Activated CD4-positive, alpha-beta T cell treated with anti-CD3 and anti-CD28 coated beads, Interleukin-2, amount 50 U/mL, for 16 hours (primary cell): ENCODE measurements around the gene PIP5K1B.

Experiments
- DNase-seq: peaks from one replicate; pipeline ENCODE4 v3.0.0-alpha.2; 2020

Gene PIP5K1B

DNA sequence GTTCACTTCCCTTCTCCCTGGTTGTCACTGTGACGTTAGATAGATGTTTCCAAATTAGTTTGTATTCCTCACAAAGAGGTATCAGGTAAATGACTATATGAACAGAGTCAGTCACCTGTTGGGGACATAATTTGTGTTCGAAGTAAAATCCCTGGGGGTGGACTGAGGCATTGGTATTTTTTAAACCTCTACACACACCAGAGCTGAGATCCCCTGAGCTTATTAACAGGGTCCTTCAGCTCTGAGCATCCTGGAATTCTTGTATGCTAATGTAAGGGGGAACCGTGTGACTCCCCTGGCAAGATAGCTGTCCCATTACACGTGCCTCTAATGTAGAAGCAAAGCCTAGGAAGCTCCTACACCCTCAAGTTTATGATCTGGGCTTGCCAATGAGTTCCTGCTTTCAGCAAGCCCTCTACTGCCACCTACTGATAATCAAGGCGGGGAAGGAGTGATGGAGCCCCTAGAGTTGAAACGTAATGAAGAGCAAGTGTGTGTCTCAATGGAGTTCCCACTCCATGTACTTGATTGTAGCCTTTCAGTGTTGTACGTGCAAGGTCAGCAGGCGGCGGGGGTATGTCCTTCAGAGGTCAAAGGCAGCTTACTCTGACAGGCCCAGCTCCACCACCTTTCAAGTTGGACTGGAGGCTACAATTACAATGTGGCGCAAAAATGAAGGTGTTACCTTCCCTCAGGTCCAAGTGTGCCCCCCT lies 294.5 kb downstream of the PIP5K1B start:
- peak; percentile 88 for DNase-seq

DNA sequence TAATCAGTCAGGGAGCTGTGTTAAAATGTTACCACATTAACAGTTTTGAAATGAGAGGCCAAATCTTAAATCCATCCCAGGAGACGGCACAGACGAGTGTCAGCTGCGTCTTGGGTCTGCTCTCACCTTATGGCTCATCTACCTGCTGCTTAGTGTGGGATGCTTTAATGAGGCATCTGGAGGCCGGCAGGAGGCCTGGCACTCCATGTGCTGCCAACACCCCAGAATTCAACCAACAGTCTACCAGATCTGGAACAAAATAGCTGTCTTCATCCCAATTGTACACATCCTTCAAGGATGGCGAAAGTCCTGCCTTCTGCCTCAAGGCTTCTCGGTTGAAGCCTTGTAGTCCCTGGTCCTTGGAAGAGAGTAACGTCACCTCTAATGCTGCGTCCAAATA lies 296.9 kb downstream of the PIP5K1B start:
- no peak for DNase-seq

DNA sequence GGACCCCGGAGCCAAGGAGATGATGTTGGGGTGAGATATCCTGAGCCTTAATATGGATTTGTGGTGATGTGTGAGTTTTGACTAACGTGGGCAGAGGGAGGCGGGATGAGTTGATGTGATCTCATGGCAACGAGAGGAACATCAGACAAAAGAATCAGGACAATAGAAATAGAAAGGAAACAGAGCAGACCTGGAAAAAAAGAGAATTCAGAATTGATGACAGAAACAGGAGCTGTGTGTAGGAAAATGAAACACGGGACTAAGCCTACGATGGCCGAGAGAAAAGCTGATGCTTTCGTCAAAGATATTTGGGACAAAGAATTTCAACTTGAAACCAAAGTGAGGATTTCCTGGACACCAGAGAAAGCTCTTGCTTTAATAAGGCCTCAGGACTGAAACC lies 298.0 kb downstream of the PIP5K1B start:
- DNase-seq = no peak

DNA sequence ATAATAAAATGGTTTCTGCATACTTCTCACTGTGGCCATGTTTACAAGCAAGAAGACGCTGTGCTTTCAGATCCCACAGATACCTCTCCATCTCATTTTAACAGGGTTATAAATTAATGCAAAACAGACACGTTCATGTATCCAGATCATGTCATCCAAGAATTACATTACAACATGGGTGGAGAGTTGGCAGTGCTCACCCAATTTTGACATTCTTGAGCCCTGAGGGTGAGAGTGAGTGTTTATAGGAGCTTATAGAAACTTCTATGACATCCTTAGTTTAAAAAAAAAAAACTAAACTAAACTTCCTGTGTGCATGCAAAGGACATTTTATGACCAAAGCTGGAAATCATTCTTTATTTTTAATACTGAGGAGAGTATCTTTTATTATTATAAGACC lies 299.8 kb downstream of the PIP5K1B start:
- DNase-seq = no peak

DNA sequence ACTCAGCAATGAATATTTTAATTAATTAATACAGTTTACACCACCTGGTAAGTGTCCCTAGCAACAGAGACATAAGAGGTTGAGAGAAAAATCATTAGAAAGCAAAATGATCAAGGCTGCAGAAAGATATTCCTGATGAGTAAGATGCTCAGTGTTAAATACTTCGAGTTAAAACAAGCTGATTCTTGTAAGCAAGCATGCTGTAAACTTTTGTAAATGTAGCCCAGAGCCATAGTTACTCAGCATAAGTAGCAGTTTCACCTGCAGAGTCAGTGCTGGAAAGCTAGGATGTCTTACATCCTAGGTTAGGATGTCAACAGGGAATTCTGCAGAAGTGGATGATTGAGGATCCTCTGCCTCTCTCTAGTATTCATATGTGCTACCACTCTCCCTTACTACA lies 304.7 kb downstream of the PIP5K1B start:
- DNase-seq = no peak

DNA sequence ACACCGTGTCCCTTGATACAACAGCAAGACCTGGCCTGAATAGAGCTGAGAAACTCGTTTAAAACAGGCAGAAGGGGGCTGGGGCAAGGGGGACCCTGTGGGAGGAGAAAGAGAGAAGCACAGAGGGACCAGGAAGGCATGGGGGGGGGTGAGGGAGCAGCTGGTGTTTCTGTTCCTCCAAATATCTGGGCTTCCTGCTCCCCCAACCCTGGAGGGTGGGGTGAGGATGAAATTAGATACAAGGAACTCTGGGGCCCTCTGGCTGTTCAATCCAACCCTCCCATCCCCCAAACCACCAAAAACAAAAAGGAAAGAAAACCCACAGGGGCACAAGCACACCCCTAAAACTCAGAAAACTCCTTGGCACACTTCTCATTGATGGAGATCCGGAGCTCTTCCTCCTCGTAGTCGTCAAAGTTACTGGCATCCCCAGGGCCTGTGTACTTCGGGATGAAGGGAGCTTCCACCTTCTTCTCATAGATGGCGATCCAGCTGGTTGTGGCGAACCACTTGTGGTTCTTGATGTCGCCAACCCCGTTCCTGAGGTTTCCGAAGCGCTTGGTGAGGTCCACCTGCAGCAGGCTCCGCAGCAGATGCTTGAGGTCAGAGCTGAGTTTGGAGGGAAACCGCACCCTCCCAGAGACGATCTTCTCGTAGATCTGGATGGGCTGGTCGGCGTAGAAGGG lies 307.8 kb downstream of the PIP5K1B start:
- peak; percentile 23 for DNase-seq

DNA sequence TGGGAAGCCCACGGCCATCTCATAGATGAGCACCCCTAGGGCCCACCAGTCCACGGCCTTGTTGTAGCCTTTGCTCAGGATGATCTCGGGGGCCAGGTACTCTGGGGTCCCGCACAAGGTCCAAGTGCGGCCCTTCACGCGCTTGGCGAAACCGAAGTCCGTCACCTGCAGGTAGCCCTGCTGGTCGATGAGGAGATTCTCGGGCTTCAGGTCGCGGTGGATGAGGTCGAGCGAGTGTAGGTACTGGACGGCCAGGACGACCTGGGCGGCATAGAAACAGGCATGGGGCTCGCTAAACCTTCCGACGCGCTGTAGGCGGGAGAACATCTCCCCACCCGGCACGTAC lies 308.3 kb downstream of the PIP5K1B start:
- no peak for DNase-seq

DNA sequence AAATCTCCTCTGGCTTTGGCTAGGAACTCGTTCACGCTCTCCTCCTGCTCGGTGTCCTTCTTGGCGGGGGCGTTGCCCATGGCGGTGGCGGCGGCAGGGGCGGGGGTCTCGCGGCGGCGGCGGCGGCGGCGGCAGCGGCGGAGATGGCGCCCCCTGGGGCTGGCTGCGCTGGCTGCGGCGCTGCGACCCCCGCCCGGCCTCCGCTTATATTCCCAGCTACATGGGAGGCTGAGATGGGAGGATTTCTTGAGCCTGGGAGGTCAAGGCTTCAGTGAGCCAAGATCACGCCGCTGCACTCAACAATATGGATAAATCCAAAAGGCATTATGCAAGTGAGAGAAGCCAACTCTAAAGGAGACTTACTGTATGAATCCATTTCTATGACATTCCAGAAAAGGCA lies 309.0 kb downstream of the PIP5K1B start, which contains the start of gene PRKACG:
Gene PRKACG (minus strand): TSS at position 101 of the 400 bp plus-strand sequence. CDS start 21 bp downstream, at position 80.
- no peak for DNase-seq

DNA sequence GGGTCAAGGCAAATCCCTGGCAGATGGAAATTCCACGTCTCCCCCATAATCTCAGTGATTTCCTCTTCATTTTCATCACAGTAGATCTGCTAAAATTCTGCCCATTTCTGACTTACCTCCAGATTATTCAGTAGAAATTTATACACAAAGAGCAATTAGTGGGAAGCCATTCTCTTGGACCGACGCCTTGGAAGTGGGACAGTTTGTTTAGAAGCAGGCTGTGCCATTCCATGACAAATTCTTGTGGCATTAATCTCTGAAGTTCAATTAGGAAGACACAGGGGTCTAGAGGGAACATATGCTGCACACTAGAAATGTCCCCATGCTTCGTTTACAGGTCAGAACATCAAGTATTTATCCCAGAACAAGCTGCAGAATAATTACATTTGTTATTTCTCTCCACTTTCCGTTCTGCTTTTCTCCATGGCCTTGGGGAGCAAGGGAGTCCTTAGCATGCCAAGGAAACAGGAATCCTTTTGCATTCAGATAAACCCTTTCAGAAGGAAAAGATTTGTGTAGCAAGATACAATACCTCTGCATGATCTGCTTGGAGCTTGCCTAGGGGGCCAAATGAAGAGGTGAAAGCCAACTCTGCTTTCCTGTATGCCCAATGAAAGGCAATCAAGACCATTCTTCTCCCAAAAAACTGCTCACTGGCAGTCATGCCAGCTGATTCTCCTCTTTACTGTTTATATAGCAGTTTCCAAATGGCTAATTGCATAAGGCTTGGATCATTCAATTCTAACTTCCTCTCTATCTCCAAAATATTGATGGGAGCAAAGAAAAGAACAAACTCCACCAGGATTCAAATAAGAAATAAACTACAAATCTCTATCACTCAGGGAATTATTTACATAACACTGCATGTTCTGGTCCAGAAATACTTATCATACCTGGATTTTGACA lies 311.4 kb downstream of the PIP5K1B start:
- no peak for DNase-seq

DNA sequence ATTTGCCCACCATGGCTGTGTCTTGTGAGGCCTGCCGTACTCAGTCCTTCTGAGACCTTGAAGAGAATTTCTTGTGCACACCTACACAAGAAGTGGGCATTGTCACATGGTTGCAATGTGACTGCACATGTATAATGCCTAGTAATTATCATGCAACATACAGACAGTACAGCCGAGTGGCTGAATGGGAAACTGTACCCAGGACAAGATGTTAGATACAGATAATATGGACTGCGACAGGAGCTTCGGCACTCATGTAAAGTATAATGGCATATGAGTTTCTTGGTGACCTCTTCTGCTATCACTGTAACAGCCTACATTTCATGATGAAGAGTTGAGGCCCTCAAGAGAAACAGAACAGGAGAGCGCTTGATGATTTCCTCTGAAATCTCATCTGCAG lies 313.7 kb downstream of the PIP5K1B start:
- DNase-seq = no peak

DNA sequence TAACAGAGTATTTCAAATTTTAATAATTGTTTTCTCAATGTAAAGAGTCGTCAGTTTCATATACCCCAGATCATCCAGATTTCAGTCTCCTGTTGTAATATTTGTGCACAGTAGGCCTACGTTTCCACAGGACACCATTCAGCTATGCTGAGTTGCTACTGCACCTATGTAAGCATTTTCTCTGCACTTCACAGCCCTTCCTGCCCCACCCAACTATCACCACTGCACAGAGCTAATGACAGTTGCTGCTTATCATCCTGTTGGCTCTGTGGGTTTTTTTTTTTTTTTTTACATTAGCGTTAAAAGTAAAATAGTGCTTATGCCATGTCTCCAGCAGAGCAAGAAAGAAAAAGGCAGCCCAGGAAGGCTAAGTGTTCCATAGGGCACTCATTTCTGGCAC lies 314.8 kb downstream of the PIP5K1B start:
- DNase-seq = no peak

DNA sequence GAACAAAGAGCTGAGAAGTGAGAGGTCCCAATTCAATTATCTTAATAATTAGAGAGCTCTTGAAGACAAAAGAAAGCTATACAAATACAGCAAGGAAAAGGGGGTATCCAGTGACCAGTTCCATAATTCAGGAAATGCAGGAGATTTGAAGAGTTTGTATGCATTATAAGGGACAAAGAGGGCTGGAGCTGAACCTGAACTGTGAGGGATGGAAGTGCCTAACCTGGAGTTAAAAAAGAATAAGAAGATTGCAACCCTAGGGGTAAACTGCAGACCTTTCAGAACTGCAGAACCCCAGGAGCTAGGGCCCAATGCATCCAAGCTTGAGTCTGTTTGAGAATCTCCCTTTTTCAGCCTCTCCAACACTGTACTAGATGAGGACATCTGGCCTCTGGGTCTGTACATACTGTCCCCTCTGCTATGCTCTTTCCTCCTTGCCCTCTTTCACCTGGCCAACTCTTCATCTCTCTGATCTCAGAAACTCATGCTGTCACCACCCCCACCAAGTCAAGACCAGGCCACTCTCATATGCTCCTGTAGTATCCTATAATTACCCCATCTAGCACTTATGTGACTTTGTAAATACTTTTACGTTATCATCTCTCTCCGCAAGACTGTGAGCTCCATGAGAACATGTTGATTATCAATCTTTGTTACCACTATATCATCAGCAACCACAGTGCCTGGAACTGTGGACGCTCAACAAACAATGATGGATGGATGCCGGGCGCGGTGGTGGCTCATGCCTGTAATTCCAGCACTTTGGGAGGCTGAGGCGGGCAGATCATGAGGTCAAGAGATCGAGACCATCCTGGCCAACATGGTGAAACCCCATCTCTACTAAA lies 315.5 kb downstream of the PIP5K1B start:
- no peak for DNase-seq

DNA sequence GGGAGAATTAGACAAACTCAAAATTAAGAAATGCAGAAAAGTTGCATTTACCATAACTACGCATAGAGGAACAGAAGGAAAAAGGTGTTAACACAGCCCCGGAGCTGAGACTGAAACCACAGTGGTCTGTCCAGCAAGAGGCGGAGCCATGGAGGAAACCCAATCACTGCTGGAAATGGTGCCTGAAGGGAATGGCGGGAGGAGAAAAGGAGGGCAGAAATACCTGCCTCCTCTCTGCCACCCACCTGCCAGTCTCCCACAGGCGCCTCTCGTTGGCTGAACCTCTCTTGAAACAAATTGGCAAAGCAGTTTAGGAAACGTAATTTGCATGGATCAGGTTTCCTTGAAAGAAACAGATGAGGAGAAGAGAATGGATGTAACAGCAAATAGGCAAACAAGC lies 318.6 kb downstream of the PIP5K1B start:
- DNase-seq = no peak

DNA sequence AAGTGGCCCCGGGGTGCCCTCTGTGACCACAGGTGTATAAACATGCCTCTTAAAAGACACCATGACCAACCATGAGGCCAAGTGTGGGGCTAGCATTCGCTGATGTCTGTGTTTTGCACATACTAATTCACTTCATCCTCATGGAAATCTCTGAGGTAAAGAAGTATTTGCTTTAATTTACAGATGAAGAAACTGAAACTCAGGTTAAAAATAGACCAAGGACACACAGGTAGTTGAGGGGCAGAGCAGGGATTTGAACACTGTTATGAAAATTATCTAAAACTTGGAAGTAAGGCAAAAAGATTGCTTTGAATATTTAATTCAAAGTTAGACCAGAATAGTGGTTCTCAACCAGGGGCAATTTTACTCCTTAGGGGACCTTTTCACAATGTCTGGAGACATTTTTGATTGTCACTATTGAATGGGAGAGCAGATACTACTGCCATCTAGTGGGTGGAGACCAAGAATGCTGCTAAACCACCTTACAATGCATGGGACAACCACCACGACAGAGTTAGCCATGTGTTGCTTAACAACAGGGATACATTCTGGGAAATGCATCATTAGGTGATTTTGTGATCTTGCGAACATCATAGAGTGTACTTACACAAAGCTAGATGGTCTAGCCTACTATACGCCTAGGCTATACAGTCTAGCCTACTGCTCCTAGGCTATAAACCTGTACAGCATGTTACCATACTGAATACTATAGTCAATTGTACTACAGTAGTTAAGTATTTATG lies 322.5 kb downstream of the PIP5K1B start:
- DNase-seq = peak; percentile 71

DNA sequence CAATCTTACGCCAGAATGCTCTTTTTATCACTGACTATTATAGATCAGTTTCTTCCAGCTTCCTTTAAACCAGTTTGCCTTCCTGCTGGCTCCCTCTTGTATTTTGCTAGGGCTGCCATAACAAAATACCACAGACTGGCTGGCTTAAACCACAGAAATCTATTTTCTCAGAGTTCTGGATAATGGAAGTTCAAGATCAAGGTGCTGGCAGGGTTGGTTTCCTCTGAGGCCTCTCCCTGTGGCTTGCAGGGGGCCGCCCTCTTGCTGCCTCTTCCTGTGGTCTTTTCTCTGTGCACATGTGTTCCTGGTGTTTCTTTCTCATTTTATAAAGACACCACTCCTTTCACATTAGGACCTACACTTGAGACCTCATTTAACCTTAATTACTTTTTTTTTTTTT lies 323.7 kb downstream of the PIP5K1B start:
- peak; percentile 38 for DNase-seq

DNA sequence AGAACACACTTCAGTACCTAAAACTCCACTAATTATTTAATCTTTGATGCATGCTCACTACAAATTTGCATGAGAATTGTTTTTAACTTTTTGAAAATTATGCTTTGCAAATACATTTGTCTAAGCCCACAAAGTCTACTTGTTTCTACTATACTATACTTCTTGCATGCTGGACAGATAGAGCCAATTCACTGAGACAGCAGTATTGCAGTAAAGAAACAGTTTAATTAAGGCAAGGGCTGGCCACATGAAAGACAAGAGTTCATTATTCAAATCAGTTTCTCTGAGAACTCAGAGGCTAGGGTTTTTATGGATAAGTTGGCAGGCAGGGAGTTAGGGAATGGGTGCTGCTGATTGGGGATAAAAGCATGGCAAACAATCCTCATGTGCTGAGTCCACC lies 324.5 kb downstream of the PIP5K1B start:
- DNase-seq = no peak

DNA sequence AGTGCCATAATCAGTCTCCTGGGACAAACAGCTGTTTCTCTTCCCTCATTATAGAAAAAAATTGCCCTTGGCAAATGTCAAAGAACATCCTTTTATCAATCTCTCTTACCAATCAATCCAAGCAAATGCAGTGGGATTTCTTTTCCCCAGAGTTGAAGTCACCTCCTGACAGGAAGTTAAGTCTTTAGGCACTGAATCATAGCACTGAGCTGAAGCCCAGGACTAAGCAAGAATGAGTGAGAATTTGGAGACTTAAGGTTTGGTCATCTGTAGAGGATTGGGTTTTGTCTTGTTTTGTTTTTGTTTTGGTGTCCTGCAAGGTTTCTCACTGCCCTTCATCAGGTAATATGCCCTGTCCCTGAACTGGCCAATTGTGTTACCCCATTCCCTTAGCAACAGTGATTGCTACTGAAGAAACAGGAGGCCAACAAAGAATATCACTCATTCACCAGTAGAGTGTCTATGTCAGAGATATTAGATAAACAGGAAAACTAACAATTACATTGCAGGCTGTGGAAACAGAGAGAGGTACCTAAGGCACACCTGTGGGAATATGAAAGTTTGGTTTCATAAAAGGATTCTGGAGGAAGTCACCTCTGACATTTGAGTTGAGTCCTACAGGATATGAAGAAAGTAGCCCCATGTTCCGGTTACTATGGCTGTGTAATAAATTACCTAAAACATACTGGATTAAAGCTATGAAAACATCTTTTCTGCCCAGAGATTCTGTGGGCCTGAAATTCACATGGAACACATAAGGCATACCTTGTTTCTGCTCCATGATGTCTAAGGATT lies 326.0 kb downstream of the PIP5K1B start:
- no peak for DNase-seq

DNA sequence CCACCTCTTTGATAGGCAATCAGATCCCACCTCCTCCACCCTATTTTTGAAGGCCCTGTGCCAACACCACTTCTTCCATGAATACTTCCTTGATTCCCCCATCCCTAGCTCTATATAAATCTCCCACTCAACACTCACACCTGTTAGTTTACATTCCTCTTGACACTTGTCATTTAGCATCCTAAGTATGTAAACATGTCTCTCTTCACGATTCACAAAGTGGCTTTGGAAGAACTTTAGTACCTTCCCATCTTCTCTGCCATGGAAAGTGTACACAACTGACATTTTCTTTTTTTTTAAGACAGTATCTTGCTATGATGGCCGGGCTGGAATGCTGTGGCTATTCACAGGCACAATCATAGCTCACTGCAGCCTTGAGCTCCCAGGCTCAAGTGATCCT lies 329.0 kb downstream of the PIP5K1B start:
- no peak for DNase-seq

DNA sequence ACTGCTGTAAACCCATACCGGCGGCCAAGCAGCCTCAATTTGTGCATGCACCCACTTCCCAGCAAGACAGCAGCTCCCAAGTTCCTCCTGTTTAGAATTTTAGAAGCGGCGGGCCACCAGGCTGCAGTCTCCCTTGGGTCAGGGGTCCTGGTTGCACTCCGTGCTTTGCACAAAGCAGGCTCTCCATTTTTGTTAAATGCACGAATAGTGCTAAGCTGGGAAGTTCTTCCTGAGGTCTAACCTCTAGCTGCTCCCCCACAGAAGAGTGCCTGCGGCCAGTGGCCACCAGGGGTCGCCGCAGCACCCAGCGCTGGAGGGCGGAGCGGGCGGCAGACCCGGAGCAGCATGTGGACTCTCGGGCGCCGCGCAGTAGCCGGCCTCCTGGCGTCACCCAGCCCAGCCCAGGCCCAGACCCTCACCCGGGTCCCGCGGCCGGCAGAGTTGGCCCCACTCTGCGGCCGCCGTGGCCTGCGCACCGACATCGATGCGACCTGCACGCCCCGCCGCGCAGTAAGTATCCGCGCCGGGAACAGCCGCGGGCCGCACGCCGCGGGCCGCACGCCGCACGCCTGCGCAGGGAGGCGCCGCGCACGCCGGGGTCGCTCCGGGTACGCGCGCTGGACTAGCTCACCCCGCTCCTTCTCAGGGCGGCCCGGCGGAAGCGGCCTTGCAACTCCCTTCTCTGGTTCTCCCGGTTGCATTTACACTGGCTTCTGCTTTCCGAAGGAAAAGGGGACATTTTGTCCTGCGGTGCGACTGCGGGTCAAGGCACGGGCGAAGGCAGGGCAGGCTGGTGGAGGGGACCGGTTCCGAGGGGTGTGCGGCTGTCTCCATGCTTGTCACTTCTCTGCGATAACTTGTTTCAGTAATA lies 330.6 kb downstream of the PIP5K1B start, which contains the start of gene FXN:
Gene FXN (plus strand): TSS at position 315 of the 871 bp plus-strand sequence. CDS start 31 bp downstream, at position 346.
- DNase-seq = peak; percentile 89

DNA sequence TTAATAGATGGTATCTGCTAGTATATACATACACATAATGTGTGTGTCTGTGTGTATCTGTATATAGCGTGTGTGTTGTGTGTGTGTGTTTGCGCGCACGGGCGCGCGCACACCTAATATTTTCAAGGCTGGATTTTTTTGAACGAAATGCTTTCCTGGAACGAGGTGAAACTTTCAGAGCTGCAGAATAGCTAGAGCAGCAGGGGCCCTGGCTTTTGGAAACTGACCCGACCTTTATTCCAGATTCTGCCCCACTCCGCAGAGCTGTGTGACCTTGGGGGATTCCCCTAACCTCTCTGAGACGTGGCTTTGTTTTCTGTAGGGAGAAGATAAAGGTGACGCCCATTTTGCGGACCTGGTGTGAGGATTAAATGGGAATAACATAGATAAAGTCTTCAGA lies 331.3 kb downstream of the PIP5K1B start:
- DNase-seq = peak; percentile 43
